ENCODE measurements around the gene EZR.

Gene EZR

DNA sequence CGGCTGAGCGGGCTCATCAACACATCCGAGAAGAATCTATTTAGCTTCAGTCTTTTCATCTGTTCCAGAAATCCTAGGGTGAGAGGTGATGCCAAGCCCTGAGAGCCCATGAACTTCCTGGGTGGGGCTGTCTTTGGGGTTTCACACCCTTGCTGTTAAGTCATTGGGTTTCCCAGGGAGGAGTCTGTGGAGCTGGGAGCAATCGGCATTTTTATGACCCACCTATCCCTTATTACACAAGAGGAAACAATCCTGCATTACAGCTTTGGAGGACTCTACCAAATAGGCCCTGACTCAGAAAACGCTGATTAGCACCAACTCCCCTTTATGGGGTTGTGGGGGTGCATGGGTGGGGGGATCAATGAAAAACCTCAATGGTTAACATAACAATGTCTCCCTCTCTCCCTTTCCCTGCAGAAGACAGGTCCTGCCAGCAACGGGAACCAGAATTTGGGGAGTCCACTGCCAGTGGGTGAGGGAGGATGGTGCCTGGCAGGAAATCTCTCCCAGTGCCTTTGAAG is 46.3 kb downstream of the EZR start:
- no peak for DNase-seq

DNA sequence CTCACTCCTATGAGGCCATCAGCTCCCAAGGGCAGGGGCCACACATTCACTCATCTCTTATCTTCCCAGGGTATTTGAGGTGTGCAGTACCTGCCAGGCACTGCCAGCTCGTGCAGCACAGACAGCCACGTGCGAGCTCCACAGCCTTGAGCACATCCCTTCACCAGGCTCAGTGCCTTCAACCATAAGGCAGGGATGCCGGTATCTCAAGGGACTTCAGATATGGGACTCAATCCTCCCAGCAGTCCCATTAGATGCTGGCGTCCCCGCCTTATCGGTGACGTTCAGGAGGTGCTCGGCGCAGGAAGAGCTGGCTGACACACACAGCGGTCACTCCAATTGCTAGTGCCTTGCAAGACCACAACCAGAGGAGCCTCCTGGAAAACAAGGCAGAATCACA is 47.0 kb downstream of the EZR start:
- DNase-seq: no peak

DNA sequence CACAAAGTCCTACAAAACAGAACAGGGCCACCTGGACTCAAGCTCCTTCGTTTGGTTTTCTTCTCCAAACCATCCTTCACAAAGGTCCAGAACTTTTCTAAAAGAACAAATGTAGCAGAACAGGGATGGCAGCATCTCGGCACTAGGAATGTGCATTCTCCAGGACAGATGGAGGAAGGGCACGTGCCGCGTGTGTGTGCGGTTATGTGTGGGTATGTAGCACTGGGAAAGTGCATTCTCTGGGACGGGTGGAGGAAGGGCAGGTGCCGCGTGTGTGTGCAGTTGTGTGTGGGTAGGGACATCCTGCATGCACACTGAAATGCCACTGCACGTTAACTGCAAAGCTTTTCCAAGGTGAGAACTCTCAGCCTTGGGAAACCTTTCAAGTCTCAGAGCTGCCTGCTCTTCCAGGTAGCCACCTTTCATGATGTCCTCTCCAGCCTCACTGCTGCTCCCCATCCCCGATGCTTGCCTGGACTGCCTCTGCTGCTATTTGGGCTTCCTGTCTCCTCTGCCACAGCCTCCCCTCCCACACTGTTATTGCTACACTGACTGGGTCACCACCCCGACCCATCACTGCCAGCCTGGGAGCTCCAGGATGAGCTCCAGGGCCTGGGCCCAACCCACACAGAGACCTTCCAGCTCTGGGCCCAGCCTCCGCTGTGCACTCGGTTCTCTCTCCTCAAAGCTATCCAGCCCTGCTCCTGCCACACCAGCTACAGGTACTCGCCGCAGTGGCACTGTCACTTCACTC is 47.6 kb downstream of the EZR start:
- no peak for DNase-seq

DNA sequence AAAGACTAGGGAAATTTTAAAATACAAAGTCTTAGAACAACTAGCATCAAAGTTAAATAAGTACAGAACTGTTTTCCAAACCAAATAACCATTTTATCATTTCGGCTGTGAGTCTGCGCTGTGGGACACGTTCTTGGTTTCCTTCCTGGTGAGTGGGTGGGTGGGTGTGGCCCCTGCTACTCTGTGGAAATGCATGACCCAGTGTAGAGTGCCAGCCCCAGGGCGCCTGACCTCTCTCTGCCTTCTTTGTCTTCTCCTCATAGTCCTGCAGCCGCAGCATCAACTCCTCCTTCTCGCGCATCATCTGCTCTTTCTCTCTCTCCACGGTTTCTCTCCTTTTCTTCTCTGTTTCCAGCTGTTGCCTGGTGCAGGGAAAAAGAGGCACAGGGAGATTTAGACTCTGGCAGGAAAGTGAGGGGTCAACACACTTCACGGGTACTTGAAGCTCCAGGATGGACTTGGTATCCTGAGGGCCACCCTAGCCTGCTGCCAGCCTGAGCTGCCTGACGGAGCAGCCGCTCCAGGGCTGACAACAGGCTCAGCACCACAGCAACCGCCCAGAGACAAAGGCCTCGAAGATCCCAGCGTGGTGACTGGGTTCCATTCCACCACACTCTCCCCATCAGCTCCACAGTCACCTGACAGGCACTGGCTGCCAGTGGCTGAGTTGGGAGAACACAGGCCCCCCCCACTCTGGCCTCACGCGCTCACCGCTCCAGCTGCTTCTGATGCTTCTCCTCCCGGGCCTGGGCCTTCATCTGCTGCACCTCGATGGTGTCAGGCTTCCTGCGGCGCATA is 48.4 kb downstream of the EZR start:
- DNase-seq: no peak

DNA sequence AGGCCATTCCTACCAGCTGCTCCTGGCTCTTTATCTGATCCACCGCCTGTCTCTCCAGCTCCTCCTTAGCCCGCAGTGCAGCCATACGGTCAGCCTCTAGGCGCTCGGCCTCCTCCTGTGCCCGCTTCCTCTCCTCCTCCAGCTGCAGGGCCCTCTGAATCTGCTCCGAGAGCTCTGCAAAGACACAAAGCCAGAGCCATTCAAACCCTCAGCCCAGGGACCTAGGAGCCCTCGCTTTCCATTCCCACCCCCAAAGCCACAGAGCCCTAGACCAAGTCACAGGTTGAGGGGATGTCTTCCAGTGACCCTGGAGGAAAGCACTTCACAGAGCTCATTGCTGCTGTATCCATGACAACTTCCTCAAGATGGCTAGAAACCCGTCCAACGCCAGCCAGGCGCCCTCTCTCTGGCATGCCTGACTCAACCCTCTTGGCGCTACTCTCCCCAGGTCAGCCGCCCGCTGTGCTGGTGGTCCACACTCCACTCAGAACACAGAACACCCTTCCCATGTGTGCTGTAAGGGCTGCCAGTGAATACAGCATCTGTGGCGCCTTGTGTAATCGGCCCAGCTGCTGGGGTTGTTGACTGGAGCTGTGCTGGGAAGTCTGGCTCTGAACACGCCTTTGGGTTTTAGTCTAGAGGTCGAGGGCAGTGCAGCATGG is 49.3 kb downstream of the EZR start:
- no peak for DNase-seq

DNA sequence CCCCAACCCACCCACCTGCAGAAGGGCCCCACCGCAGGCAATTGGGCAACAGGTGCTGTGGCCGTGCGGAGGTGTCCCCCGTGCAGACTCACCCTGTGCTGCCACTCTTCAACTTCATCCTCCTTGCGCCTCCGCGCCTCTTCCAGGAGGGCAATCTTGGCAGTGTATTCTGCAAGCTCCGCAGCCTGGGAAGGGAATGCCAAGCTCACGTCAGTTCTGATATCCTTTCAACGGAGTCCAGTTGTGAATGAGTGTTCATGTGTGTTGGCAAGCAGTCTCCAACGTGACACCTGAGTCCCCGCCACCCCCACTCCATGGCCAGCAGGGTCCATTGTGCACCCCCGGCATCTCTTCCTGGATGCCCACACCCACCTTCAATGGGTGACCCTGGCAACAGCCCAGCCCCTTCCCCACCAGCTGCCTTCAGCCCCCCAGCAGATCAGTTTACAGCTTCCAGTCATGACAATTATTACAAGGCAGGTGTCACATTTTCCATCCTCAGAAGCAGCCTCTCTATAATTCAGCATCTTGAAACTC is 49.9 kb downstream of the EZR start:
- DNase-seq: no peak

DNA sequence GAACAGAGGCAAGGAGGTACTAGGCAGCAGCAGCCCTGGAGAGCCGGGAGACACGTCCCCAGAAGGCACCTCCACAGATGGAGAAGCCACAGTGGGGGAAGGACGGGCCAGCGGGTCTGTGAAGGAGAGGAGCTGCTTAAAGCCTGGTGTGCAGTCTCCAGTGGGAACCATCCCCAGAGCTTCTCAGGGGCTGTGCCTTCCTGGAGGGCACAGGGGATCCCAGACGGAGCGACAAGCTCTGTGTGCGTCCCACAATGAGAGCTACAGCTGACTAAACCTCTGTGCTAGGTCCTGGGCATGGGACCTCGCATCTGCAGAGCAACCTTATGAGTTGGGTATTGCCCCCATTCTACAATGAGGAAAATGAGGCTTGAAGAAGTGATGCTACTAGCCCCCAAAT is 50.7 kb downstream of the EZR start:
- no peak for DNase-seq

DNA sequence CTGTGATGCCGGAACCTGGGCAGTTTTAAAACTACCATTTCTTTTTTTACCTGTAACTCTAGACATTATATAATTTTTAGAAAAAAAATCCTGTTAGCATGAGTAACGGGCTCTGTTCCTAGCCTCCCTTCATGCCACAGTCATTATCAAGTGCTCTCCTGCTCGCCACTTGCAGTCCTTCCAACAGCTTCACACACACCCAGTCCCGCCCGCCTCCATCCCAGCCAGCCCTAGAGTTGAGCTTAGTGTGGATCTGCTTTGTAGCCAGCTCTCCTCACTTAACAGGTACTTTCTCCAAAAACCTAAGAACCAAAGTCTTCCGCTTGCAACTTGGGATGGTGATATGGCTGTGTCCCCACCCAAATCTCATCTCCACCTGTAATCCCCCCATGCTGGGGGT is 51.5 kb downstream of the EZR start:
- no peak for DNase-seq

DNA sequence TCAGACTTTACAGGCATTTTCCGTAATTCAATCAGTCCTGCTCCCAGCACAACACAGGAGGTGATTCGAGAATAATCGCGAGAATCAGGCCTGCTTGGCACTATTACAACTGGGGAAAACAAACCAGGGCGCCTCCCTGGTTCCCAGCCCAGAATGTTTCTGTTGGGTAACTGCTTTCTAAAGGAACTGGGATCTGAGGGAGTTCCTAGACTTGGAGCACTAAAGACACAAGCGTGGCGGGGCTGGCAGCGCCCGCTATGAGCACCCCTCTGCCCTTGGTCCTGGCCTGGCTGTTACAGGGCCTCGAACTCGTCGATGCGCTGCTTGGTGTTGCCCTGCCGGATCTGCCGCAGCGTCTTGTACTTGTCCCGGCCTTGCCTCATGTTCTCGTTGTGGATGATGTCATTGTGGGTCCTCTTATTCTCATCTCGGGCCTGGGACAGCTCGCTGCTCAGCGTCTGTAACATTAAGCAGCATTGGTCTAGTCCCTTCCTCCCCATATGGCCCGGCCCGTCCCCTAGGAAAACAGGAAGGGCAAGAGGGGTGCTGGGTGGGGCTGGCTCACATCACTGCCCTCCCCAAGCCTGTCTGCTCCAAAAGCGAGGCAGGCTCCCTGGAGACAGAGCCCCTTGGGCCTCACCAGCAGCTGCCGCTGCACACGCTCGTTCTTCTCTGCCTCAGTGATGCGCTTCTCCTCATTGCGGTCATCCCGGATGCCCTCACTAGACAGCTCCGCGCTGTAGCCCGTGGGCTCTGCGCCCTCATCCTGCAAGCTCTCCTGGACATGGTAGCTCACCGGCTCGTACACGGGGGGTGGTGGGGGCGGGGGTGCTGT is 52.3 kb downstream of the EZR start:
- DNase-seq: no peak

DNA sequence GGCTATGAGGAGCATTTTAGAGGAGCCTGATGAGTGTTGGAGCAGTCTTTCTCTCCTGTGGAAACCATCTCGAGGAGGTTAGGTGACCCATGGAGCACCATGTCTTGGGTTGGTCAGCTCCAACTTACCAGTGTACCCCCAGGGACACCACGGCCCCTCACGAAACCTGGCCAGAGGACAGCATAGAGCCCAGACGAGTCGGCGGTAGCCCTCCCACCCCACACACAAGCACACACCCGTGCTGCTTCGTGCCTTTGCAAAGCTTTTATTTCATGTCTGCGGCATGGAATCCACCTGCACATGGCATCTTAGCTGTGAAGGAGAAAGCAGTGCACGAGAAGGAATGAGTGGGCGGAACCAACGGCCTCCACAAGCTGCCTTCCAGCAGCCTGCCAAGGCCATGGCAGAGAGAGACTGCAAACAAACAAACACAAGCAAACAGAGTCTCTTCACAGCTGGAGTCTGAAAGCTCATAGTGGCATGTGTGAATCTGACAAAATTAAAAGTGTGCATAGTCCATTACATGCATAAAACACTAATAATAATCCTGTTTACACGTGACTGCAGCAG is 53.6 kb downstream of the EZR start:
- no peak for DNase-seq

DNA sequence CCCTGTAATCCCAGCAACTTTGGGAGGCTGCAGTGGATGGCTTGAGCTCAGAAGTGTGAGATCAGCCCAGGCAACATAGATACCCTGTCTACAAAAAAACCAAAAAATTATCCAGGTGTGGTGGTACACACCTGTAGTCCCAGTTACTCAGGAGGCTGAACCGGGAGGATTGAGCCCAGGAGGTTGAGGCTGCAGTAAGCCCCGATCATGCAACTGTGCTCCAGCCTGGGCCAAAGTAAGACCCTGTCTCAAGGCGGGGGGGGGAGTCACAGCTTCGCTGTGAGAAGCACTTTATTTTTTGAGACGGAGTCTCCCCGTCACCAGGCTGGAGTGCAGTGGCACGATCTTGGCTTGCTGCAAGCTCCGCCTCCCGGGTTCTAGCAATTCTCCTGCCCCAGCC is 54.2 kb downstream of the EZR start:
- no peak for DNase-seq

DNA sequence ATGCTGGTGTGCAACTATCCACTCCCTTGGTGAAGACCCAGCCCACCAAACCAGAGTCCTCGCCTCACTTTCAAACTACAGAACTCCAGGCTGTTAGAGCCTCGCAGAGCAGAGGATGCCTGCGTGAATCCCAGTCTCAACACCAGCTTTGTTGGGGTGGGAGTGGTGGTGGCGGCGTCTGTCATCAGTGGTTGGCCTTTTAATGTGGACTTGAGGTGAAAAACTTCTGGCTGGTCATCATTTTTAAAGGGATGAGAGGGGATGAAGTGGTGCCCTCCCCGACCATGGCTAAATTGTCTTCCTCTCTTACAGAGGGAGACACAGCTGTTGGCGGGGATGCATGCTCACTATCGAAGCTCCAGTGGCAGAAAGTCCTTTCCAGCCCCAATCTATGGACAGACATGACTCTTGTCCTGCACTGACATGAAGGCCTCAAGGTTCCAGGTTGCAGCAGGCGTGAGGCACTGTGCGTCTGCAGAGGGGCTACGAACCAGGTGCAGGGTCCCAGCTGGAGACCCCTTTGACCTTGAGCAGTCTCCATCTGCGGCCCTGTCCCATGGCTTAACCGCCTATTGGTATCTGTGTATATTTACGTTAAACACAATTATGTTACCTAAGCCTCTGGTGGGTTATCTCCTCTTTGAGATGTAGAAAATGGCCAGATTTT is 54.9 kb downstream of the EZR start:
- DNase-seq: no peak

DNA sequence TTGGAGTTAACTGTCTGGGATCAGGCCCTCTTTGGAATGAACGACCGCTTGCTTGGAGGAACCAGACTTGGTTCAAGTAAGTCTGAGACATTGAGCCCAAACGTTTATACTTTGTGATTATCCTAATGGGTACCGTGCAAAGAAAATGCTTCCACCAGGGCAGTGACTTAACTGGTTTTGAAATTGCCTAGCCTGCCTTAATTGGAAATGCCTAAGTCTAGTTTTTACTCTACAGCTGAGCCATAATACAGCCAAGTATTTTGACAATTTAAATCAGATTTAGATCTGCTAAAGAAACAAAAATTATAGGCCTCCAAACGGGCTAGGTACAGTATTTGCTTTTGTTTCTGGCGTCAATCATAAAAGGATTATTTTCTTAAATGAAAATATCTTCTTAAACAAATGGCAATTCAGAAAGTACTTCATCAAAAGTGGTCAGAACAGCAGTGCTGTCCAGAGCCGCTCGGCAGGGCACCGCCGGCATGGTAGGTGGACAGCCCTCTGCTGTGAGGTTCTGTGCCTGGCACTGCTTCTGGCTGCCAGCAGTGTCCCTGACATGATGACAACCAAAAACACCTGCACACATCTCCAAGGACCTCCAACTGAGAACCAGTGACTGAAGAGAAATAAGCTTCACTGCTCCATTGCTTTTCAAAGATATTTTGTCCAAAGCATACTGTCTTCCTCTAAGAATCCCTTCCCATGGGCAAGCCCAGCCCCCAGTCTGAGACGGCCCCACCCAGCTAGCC is 55.6 kb downstream of the EZR start:
- no peak for DNase-seq

DNA sequence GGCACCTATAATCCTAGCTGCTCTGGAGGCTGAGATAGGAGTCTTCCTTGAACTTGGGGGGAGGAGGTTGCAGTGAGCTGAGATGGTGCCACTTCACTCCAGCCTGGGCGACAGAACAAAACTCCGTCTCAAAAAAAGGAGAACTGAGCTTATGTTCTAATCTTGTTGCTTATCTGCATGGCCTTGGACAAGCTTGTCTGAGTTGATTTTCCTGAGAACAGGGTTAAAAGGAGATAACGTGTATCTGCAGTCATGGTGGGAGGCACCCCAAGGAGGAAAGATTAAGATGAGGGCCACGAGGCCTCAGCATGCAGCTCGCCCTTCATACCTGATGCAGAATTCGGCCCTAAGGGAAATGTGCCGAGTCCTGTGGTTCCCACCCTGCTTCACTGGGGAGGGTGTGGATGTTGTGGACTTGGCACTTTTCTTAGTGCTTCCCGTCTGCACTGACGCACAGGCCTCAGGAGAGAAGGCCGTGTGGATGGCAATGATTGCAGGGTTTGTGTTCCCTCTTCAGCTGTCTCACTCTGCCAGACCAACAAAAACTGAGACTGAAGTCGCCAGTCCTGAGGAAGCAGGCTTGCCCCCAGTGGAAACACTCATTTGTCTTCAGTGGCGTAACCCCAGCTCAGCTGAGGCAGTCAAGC is 56.3 kb downstream of the EZR start:
- no peak for DNase-seq

DNA sequence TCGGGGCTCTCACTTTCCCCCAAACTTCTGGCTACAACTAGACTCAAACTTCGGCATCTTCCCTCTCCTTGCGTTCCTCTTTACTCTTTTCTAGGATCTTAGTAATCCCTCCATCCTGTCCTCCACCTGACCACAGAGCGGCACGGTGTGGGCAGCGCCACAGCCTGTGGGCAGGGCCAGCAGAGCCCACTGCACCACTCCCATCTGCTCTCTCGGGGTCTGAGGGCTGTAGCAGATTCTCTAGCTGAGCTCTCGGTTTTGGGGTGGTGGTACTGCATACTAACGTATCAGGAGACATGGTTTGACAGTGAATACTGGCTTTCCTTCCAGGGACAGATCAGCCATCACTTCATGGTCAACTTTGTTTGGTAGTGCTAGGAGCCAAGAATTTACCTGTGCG is 57.4 kb downstream of the EZR start:
- DNase-seq: no peak

DNA sequence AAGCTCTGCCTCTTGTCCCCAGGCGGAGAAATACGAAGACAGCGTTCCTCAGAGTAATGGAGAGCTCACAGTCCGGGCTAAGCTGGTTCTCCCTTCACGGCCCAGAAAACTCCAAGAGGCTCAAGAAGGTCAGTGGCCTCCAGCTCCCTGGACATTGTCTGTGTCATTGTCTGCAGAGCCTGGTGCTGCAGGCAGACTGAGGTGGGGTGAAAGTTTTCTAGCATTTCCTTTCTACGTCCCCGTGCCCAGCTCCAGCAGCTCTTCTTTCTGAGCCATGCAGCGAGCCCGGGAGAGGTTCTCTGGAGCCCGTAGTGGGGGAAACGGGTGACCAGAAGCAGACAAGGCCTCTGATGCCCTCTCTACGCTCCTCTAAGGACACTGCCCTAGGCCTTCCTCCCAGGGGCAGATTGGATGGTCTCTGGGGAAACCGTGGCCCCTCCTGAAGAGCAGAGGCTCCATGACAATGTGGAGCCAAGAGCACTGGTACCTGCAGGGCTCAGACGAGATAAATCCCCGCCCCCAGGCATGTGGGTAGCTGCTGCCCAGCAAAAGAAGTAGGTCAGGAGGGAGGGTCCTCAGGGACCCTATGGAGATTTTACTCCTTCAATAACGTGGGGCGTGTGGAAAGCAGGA is 58.4 kb downstream of the EZR start:
- no peak for DNase-seq

DNA sequence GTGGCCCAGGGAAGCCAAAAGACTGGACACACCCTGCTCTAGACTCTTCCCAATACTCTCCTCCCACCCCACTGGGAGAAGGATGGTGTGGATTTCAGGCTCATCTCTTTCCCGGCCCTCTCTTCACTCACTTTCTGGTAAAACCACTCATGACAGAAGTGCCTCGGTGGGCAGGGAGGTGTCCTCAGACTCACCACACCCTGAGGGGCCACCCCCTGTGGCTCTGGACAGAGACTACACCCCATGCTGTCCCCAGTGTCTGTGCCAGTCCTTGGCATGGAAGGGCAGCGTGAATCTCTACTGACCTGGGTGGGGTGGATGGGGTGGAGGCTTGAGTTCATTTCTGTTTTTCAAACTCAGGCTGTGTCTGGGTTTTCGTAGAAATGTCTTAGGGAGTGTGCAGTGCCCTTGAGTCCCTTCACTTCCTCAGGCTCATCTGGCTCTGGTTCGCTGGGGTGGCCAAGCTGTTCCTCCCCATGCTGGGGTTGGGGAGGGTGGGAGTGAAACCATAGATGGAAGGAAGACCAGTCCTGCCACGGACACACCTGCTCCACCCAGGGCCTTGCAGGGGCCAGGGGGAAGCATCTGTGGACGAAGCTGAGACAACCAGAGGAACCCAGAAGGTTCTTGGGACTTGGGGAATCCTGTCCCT is 59.1 kb downstream of the EZR start:
- no peak for DNase-seq

DNA sequence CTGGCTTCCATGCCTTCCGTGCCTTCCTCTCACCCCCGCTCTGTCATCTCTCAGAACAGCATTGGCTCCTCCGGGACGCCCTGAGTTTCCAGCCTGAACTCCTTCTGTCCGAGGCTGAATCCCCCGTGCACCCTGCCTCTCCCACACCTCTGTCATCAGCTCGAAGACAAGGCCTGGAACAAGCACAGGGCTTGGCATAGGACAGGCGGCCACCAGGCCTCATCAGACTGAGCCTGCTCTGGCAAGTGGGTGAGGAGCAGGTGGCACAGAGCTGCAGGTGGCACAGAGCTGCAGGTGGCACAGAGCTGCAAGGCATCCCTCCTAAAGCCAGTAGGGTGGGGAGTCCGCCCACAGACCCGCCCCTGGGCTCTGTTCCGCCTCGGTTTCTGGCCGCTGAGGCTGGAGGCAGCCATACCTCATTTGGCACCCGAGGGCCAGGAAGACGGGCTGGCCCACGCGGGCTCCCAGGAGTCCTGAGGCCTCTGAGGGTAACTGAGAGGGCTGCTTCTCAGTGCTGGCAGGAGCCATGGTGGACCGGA is 60.2 kb downstream of the EZR start:
- no peak for DNase-seq

DNA sequence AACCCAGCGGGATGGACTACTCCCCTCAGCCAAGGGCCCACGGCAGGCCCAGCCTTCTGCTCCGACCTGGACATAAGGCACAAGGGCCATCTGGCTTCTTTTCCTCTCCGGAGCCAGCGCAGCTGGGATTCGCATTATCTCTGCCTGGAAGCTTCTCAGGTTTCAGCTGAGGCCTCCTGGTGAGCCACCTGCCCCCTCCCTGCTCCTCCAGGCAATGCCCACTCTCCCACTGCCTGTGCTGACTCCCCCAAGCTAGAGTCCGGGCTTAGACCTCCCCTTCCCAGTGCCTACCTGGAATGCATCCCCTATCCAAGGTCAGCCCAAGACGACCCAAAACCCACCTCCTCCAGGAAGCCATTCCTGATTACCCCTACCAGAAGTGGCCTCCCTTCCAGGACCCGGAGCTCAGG is 60.7 kb downstream of the EZR start:
- peak; percentile 42 for DNase-seq

All from NCI-H526 treated with DMSO at 0.1 percent for 48 hours (cell line).